PC-3 (cell line): ENCODE measurements around the gene DENND6B. TPM values are rescaled to one million over a fixed set of nuclear protein-coding genes. Genes with fewer than 3 reads are reported as not detected.

ENCODE experiments used
- total RNA-seq: library from RNA; depleted of rRNA; stranded (reverse); fragments of >200 nt; gene quantifications from 2 replicates; pipeline ENCODE4 v1.2.3, GENCODE V29; 2014; rRNA removed

DENND6B gene
- total RNA-seq, 1 experiment from 2014 or later, result 1.1 TPM

Other genes starting within 250 kb of the DENND6B start
- gene MLC1, start 241.6 kb downstream of the DENND6B start, total RNA-seq, result 0.62 TPM in 1 of 2 replicates, not detected in the other
- 0.26 and 1.6 TPM in 2 replicates for gene MOV10L1, start 237.0 kb downstream of the DENND6B start, total RNA-seq
- gene PANX2, start 156.3 kb downstream of the DENND6B start, total RNA-seq, result 9.4 and 11.9 TPM in 2 replicates
- 53.4 and 59.8 TPM in 2 replicates for gene TRABD, start 141.1 kb downstream of the DENND6B start, total RNA-seq
- gene SELENOO, start 126.0 kb downstream of the DENND6B start, total RNA-seq, result 32.8 and 37.4 TPM in 2 replicates
- gene TUBGCP6, start 82.0 kb downstream of the DENND6B start, total RNA-seq, result 32.1 and 39.5 TPM in 2 replicates
- gene HDAC10, start 75.7 kb downstream of the DENND6B start, total RNA-seq, result 25.8 and 34.5 TPM in 2 replicates
- gene MAPK12, start 65.3 kb downstream of the DENND6B start, total RNA-seq, result 22.4 and 22.5 TPM in 2 replicates
- 7.0 and 7.6 TPM in 2 replicates for gene MAPK11, start 56.6 kb downstream of the DENND6B start, total RNA-seq
- 68.2 and 82.9 TPM in 2 replicates for gene PLXNB2, start 19.4 kb downstream of the DENND6B start, total RNA-seq
- gene PPP6R2, start 16.3 kb upstream of the DENND6B start, total RNA-seq, result 46.2 and 54.0 TPM in 2 replicates
- 48.5 and 67.1 TPM in 2 replicates for gene SBF1, start 148.0 kb upstream of the DENND6B start, total RNA-seq
- 0.98 and 1.8 TPM in 2 replicates for gene ADM2, start 154.5 kb upstream of the DENND6B start, total RNA-seq
- gene MIOX, start 159.8 kb upstream of the DENND6B start, total RNA-seq, result not detected in 2 replicates
- 42.4 and 52.2 TPM in 2 replicates for gene LMF2, start 180.7 kb upstream of the DENND6B start, total RNA-seq
- gene NCAPH2, start 181.2 kb upstream of the DENND6B start, total RNA-seq, result 75.4 and 92.1 TPM in 2 replicates
- 5.7 and 5.8 TPM in 2 replicates for gene SCO2, start 198.6 kb upstream of the DENND6B start, total RNA-seq
- 12.3 and 21.8 TPM in 2 replicates for gene TYMP, start 203.0 kb upstream of the DENND6B start, total RNA-seq
- 0.35 TPM in 1 of 2 replicates, not detected in the other for gene KLHDC7B, start 218.9 kb upstream of the DENND6B start, total RNA-seq
- gene SYCE3, start 235.9 kb upstream of the DENND6B start, total RNA-seq, result 1.3 TPM in 1 of 2 replicates, not detected in the other